DOHH2 (cell line): Measurements from ENCODE around the gene KDM6B.

Experiments used
- H3F3A ChIP-seq: fragments of 200-600 bp; sonication (generic), shearing (Covaris generic); 2 replicates; pipeline ENCODE4 v1.6.0; 2016; ENCODE audit warnings: antibody characterized with exemption, mild to moderate bottlenecking; ENCODE audit not compliant: control insufficient read depth, insufficient read depth
- H3K27ac ChIP-seq: fragments of 200-600 bp; sonication (generic); 2 replicates; pipeline ENCODE4 v1.5.1; 2014; ENCODE audit warnings: low read depth, mild to moderate bottlenecking, low read length, moderate library complexity
- H3K27me3 ChIP-seq: fragments of 200-600 bp; sonication (generic); 2 replicates; pipeline ENCODE4 v1.6.1; 2014; ENCODE audit warnings: mild to moderate bottlenecking, low read length, mixed read lengths; ENCODE audit not compliant: control insufficient read depth
- H3K36me3 ChIP-seq: fragments of 200-600 bp; sonication (generic); 2 replicates; pipeline ENCODE4 v1.6.1; 2014; ENCODE audit warnings: mild to moderate bottlenecking, low read length, moderate library complexity, mixed read lengths; ENCODE audit not compliant: control insufficient read depth
- H3K4me1 ChIP-seq: fragments of 200-600 bp; sonication (generic); 2 replicates; pipeline ENCODE4 v1.6.1; 2014; ENCODE audit warnings: mild to moderate bottlenecking, low read length, mixed read lengths; ENCODE audit not compliant: control insufficient read depth
- H3K4me2 ChIP-seq: fragments of 200-600 bp; sonication (generic); 2 replicates; pipeline ENCODE4 v1.6.0; 2014; ENCODE audit warnings: mild to moderate bottlenecking, low read length, moderate library complexity
- H3K4me3 ChIP-seq: fragments of 200-600 bp; sonication (generic); 2 replicates; pipeline ENCODE4 v1.5.1; 2014; ENCODE audit warnings: mild to moderate bottlenecking, low read length, mixed read lengths
- H3K79me2 ChIP-seq: fragments of 200-600 bp; sonication (generic); 2 replicates; pipeline ENCODE4 v1.6.1; 2014; ENCODE audit warnings: mild to moderate bottlenecking, low read length, mixed read lengths; ENCODE audit not compliant: control insufficient read depth
- H3K9me2 ChIP-seq: fragments of 200-600 bp; sonication (generic); replicated peaks from 2 replicates; pipeline ENCODE4 v1.6.1; 2014; ENCODE audit warnings: mild to moderate bottlenecking, low read length, mixed read lengths; ENCODE audit not compliant: control insufficient read depth
- H3K9me3 ChIP-seq: fragments of 200-600 bp; sonication (generic); 2 replicates; pipeline ENCODE4 v1.6.1; 2014; ENCODE audit warnings: antibody characterized with exemption, low read length, mixed read lengths; ENCODE audit not compliant: control insufficient read depth, insufficient read depth
- H4K20me1 ChIP-seq: fragments of 200-600 bp; sonication (generic); 2 replicates; pipeline ENCODE4 v1.6.0; 2014; ENCODE audit warnings: low read depth, mild to moderate bottlenecking, antibody characterized with exemption, low read length, moderate library complexity; ENCODE audit not compliant: control insufficient read depth, insufficient read depth
- EZH2phosphoT487 ChIP-seq: fragments of 200-600 bp; sonication (generic); IDR thresholded peaks from 2 replicates; pipeline ENCODE4 v1.6.1; 2017; ENCODE audit warnings: borderline replicate concordance, mild to moderate bottlenecking, antibody characterized with exemption, low read length, moderate library complexity, mixed read lengths
- TF ChIP-seq, protein P1 (sequence below): fragments of 200-600 bp; sonication (generic); IDR thresholded peaks from one replicate; pipeline ENCODE4 v1.5.1; 2014; ENCODE audit warnings: antibody characterized with exemption, mild to moderate bottlenecking, low read depth, low read length; ENCODE audit not compliant: poor library complexity, severe bottlenecking

Gene KDM6B

DNA sequence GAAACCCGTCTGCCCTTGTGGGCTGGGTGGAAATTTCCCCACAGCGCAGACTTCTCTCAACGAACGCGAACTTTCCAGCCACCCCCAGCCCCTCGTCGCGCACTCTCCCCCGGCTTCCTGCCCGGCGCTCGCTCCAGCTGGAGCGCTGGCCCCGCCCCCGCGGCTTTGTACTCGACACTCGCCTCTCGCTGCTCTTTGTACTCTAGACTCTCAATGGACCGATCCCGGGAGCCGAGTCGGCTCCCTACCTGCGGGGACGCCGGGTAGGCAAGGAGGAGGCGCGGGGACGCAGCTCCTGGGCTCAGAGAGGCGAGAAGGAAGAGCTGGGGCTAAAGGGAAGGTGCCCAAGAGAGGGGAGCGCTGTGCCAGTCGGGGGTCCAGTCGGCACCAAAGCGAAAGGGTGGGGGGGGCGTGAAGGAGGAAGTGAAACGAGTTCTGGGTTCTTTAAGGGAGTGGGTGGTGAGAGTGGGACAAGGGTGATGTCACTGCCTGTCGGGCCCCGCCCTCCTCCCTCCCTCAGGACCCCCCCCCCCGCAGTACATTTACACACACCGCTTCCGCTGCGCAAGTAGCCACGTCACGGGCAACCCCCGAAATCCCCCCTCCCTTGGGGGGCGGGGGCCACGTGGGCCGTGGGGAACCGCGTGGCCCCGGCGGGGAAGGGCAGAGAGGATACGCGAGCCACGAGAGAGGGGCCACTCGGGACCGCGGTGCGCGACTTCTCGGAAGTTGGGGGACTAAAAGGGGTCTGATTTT is 9.7 kb downstream of the KDM6B start:
- H3K27ac ChIP-seq, result peak overlapping the region; percentile 96
- peaks cover 32% of the 10 kb centered on the region for H3F3A ChIP-seq
- H3K79me2 ChIP-seq, result peaks cover 74% of the 10 kb centered on the region
- no peaks in the 10 kb centered on the region for H3K9me3 ChIP-seq
- TF ChIP-seq, protein P1, sequence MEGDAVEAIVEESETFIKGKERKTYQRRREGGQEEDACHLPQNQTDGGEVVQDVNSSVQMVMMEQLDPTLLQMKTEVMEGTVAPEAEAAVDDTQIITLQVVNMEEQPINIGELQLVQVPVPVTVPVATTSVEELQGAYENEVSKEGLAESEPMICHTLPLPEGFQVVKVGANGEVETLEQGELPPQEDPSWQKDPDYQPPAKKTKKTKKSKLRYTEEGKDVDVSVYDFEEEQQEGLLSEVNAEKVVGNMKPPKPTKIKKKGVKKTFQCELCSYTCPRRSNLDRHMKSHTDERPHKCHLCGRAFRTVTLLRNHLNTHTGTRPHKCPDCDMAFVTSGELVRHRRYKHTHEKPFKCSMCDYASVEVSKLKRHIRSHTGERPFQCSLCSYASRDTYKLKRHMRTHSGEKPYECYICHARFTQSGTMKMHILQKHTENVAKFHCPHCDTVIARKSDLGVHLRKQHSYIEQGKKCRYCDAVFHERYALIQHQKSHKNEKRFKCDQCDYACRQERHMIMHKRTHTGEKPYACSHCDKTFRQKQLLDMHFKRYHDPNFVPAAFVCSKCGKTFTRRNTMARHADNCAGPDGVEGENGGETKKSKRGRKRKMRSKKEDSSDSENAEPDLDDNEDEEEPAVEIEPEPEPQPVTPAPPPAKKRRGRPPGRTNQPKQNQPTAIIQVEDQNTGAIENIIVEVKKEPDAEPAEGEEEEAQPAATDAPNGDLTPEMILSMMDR, result no peak
- no peak for TF ChIP-seq EZH2phosphoT487
- peaks cover 74% of the 10 kb centered on the region for H3K36me3 ChIP-seq
- H3K4me1 ChIP-seq, result peaks cover 36% of the 10 kb centered on the region
- H3K9me2 ChIP-seq, result no peaks in the 10 kb centered on the region
- H3K4me3 ChIP-seq, result peak overlapping the region; percentile 87
- peaks cover 8% of the 10 kb centered on the region; the same call in 1 of the 2 replicates for H4K20me1 ChIP-seq
- no peaks in the 10 kb centered on the region for H3K27me3 ChIP-seq
- H3K4me2 ChIP-seq, result peak overlapping the region; percentile 93

DNA sequence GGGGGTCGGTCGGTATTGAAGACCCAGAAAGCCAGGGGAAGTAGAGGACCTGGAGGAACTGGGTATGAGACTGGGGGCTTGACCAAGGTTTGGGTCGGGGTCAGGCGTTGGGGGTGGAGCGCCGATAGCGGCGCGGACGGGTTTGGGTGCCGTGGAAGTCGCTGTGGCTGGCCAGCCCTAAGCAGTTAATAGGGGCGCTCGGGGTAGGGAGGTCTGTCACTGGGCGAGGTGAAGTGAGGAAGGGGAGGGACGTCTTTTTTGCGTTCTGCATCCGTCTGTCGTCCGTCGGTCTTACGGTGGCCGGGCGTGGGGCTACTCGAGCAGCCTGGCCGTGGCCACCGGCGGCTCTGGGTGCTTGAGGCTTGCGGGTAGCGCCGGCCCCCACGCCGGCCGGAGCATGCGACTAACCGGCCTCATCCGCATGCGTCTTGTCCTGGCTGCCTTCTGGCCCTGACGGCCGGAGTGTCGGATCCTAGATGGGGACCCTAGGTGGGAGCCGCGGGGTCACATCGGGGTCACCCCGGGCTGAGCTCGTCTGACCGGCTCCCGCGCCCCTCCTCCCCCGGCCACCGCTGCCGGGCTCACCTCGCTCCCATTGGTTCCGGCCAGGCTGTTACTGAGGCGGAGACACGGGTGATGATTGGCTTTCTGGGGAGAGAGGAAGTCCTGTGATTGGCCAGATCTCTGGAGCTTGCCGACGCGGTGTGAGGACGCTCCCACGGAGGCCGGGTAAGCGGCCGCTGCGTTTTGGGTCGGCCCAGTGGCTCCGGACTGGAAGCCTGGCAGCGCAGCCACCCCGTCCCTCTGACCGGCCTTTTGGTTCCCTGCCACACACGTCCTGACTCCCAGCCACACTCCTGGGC is 10.5 kb downstream of the KDM6B start:
- Histone ChIP-seq H3K4me1 (peaks cover 28% of the 10 kb centered on the region), H3K79me2 (peaks cover 66% of the 10 kb centered on the region), H4K20me1 (peaks cover 8% of the 10 kb centered on the region; the same call in 1 of the 2 replicates), H3K27me3 (no peaks in the 10 kb centered on the region), H3K4me2 (peak overlapping the region; percentile 93), H3K4me3 (peak overlapping the region; percentile 87), H3K27ac (peak overlapping the region; percentile 96), H3F3A (peaks cover 26% of the 10 kb centered on the region), H3K9me2 (no peaks in the 10 kb centered on the region), H3K9me3 (no peaks in the 10 kb centered on the region), H3K36me3 (peaks cover 78% of the 10 kb centered on the region)
- TF ChIP-seq EZH2phosphoT487, result no peak
- TF ChIP-seq, protein P1, result no peak

DNA sequence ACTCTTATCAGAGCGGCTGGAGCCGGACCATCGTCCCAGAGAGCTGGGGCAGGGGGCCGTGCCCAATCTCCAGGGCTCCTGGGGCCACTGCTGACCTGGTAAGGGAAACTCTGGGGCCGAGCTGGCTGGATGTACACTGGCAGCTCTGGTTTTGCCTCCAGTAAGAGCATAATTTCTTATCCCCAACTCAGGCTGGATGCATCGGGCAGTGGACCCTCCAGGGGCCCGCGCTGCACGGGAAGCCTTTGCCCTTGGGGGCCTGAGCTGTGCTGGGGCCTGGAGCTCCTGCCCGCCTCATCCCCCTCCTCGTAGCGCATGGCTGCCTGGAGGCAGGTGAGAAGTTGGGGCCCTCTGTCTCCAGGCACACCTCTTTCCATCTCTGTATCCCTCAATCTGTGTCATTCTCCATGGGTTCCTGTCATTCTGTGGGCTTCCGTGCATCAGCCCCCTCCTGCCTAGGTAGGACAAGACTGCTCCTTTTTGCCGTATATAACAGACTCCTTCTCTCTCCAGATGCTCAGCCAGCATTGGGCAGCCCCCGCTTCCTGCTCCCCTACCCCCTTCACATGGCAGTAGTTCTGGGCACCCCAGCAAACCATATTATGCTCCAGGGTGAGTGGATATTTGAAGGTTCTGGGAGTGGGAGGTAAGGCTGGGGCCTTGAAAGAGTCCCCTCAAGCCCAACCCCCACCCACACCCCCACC is 11.5 kb downstream of the KDM6B start:
- peak overlapping the region; percentile 93 for H3K4me2 ChIP-seq
- peaks cover 8% of the 10 kb centered on the region; the same call in 1 of the 2 replicates for H4K20me1 ChIP-seq
- peaks cover 56% of the 10 kb centered on the region for H3K79me2 ChIP-seq
- peaks cover 30% of the 10 kb centered on the region for H3F3A ChIP-seq
- no peaks in the 10 kb centered on the region for H3K9me2 ChIP-seq
- peaks cover 78% of the 10 kb centered on the region for H3K36me3 ChIP-seq
- H3K27me3 ChIP-seq, result no peaks in the 10 kb centered on the region
- TF ChIP-seq EZH2phosphoT487, result no peak
- TF ChIP-seq, protein P1, result no peak
- H3K27ac ChIP-seq, result no peak overlapping the region
- no peaks in the 10 kb centered on the region for H3K9me3 ChIP-seq
- peak overlapping the region; percentile 87 for H3K4me3 ChIP-seq
- peaks cover 23% of the 10 kb centered on the region for H3K4me1 ChIP-seq
